RWPE1 (cell line): ENCODE data around the gene FGF19.

Experiments
- CTCF ChIA-PET: fragments of 350-600 bp; sonication (Branson Sonifier 250); formaldehyde crosslinking; extraction: SDS; loops from one replicate; lab custom pipeline; 2021; lab: Yijun Ruan, JAX
- POLR2A ChIA-PET: fragments of 400-600 bp; formaldehyde crosslinking; extraction: SDS; loops from one replicate; lab custom pipeline; 2020; ENCODE audit warnings: antibody characterized with exemption; ENCODE audit not compliant: low non-redundant PET; lab: Yijun Ruan, JAX
- DNase-seq: peaks from one replicate; pipeline ENCODE4 v3.0.0; 2012; ENCODE audit warnings: low spot score
- H3K27ac ChIP-seq: fragments of 450-650 bp; 2 replicates; pipeline ENCODE4 v1.5.1; 2017
- TF ChIP-seq, protein P1 (sequence below): fragments of 450-650 bp; conservative IDR thresholded peaks from 2 replicates; pipeline ENCODE4 v1.5.1; 2017; ENCODE audit warnings: low read depth, mild to moderate bottlenecking

Gene FGF19

DNA sequence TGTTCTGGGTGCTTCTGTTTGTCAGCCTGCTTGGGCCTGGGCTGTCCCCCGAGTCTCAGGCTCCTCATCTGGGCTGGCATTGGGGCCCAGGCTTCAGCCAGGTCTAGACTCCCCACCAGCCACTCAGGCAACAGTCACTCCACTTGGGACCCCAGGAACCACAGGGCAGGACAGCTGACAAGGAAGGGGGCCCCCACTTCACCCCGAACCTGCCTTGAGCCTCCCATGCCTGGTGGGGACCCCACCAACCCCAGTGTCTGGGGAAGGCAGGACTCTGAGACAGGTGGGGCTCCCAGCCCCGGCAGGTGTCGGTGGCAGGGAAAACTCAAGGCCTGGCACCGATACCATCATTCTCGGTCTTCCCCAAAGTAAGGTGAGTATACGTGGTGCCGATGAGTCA, 17.0 kb downstream of the FGF19 start:
- DNase-seq, result no peak
- POLR2A ChIA-PET, result no interaction called here
- H3K27ac ChIP-seq, result no peak overlapping the region
- CTCF ChIA-PET, result interaction anchor here (0.6 to 1.0 kb wide), 4 partner anchors 202 to 596 kb away, joined by 3 to 8 read pairs (median 4); no protein-coding TSS in a partner anchor
- TF ChIP-seq, protein P1, sequence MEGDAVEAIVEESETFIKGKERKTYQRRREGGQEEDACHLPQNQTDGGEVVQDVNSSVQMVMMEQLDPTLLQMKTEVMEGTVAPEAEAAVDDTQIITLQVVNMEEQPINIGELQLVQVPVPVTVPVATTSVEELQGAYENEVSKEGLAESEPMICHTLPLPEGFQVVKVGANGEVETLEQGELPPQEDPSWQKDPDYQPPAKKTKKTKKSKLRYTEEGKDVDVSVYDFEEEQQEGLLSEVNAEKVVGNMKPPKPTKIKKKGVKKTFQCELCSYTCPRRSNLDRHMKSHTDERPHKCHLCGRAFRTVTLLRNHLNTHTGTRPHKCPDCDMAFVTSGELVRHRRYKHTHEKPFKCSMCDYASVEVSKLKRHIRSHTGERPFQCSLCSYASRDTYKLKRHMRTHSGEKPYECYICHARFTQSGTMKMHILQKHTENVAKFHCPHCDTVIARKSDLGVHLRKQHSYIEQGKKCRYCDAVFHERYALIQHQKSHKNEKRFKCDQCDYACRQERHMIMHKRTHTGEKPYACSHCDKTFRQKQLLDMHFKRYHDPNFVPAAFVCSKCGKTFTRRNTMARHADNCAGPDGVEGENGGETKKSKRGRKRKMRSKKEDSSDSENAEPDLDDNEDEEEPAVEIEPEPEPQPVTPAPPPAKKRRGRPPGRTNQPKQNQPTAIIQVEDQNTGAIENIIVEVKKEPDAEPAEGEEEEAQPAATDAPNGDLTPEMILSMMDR, result no peak

DNA sequence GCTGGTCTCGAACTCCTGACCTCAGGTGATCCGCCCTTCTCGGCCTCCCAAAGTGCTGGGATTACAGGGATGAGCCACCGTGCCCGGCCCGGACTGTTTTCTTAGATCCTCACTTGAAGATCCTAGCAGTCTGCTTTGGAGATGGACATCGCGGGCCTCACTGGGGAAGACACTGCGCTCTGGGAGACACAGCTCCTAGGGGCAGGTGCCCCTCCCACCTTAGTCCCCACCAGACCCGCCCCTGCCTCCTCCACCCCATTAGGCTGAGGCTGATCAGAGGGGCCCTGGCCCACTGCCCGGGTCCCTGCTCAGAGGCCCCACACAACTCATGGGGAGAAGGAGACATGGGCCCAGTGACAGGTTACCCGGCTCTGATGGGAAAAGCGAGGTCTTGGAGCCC, 17.4 kb downstream of the FGF19 start:
- CTCF ChIA-PET, result interaction anchor here (0.6 to 1.2 kb wide), 7 partner anchors 202 to 1416 kb away, joined by 3 to 8 read pairs (median 4); no protein-coding TSS in a partner anchor
- no peak for DNase-seq
- POLR2A ChIA-PET, result no interaction called here
- H3K27ac ChIP-seq, result no peak overlapping the region
- TF ChIP-seq, protein P1, result no peak

- TF ChIP-seq, protein P1, result no peak
- H3K27ac ChIP-seq, result no peak overlapping the region
- ChIA-PET POLR2A (no interaction called here), CTCF (interaction anchor here (0.6 to 1.2 kb wide), 5 partner anchors 11 to 227 kb away, joined by 3 to 6 read pairs (median 5); no protein-coding TSS in a partner anchor)
- DNase-seq, result no peak
These were observed 18.5 kb downstream of the FGF19 start for GRCh38 chr11:69685348-69685747.

DNA sequence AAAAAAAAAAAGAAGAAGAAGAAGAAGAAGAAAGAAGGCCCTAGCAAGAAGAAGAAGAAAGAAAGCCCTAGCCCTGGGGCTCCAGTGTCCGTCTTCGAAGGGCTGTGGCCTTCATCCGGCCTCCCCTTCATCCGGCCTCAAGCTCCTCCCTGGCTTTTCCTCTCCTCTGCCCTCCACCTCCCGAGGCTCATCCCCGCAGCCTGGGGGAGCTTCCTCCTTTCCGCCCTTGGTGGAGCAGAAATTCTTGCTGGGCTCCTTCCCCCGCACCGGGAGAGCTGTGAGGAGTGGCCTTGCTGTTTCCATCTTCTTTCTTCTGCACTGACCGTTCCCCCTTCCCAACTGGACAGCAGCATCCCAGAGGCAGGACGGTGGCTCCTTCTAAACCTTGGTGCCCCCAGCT, 19.2 kb downstream of the FGF19 start:
- ChIA-PET POLR2A (no interaction called here), CTCF (interaction anchor here (0.6 to 1.1 kb wide), 2 partner anchors 262 to 427 kb away, joined by 3 read pairs; no protein-coding TSS in a partner anchor)
- no peak overlapping the region for H3K27ac ChIP-seq
- DNase-seq, result no peak
- TF ChIP-seq, protein P1, result no peak

DNA sequence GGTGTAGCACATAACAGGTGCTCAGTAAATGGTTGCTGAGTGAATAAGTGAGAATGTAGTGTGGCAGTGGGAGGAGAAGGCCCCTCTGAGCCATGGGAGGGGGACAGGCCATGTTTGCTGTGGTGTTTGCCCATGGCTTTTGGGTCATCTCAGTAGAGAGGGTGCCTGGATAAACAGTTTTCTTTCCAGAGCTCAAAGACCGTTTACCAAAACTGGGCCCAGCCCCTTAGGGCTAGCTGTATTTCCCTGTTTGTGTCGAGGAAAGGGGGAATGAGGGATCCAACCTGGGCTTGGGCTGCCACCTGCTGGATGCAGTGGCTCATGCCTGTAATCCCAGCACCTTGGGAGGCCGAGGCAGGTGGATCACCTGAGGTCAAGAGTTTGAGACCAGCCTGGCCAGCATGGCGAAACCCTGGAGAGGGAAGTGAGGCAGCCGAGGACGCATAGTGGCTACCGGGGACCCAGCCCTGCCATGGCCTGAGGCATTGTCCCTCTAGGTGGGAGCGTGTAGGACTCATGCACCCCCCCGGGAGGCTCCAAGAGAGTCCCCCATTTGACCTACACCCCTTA, 20.0 kb downstream of the FGF19 start:
- H3K27ac ChIP-seq, result no peak overlapping the region
- POLR2A ChIA-PET, result no interaction called here
- TF ChIP-seq, protein P1, result peak; percentile 67
- CTCF ChIA-PET, result interaction anchor here (0.6 to 1.1 kb wide), 3 partner anchors 15 to 387 kb away, joined by 3 to 6 read pairs (median 3); no protein-coding TSS in a partner anchor
- peak; percentile 23 for DNase-seq

- TF ChIP-seq, protein P1, result no peak
- no peak overlapping the region for H3K27ac ChIP-seq
- no peak for DNase-seq
- CTCF ChIA-PET, result no interaction called here
- POLR2A ChIA-PET, result no interaction called here
These were observed 21.0 kb downstream of the FGF19 start for GRCh38 chr11:69682681-69683326.
